ENCODE results near the gene CA11. TPM values are rescaled to one million over a fixed set of nuclear protein-coding genes. Genes with fewer than 3 reads are reported as not detected.

The CA11 gene
- total RNA-seq, 1 experiment from 2014 or later: 10.8 TPM

- Histone ChIP-seq H3K36me3 (replicated peaks; ENCODE audit: control insufficient read depth, insufficient read depth, low read length) (peaks cover 31% of the 10 kb centered on the region), H3K4me3 (ENCODE audit: insufficient read depth, low read depth, low read length) (no peak overlapping the region), H3K27me3 (ENCODE audit: control insufficient read depth, insufficient read depth, low read length) (no peaks in the 10 kb centered on the region)
- no peak for DNase-seq
Measured at GRCh38 chr19:48613024-48613851, 32.7 kb downstream of the CA11 start.

- Histone ChIP-seq H3K27me3 (ENCODE audit: control insufficient read depth, insufficient read depth, low read length) (no peaks in the 10 kb centered on the region), H3K4me3 (ENCODE audit: insufficient read depth, low read depth, low read length) (no peak overlapping the region), H3K36me3 (replicated peaks; ENCODE audit: control insufficient read depth, insufficient read depth, low read length) (peaks cover 23% of the 10 kb centered on the region)
- no peak for DNase-seq
Measured at GRCh38 chr19:48611872-48612271, 34.1 kb downstream of the CA11 start.

- Histone ChIP-seq H3K27me3 (ENCODE audit: control insufficient read depth, insufficient read depth, low read length) (no peaks in the 10 kb centered on the region), H3K36me3 (replicated peaks; ENCODE audit: control insufficient read depth, insufficient read depth, low read length) (peaks cover 8% of the 10 kb centered on the region), H3K4me3 (ENCODE audit: insufficient read depth, low read depth, low read length) (no peak overlapping the region)
- no peak for DNase-seq
Measured at GRCh38 chr19:48609571-48610108, 36.3 kb downstream of the CA11 start.

DNA sequence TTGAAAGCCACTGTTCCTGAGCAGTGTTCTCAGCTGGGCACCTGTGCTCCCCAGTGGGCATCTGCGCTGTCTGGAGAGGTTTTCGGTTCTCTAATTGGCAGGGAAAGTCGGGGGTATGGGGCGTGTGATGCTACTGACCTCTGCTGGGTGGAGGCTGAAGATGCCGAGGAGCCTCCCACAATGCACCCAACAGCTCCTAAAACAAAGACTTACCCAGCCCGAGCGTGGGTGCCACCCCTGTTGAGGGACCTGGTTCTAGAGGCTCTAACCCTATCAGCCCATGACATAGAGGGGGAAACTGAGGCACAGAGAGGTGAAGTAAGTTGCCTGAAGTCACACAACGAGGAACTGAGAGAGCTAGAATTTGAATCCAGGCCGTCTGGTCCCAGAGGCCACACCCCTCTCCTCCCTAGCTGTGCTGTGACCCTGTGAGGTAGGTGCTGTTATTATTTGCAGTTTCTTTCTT is 37.2 kb downstream of the CA11 start:
- Histone ChIP-seq H3K4me3 (ENCODE audit: insufficient read depth, low read depth, low read length) (no peak overlapping the region), H3K27me3 (ENCODE audit: control insufficient read depth, insufficient read depth, low read length) (no peaks in the 10 kb centered on the region), H3K36me3 (replicated peaks; ENCODE audit: control insufficient read depth, insufficient read depth, low read length) (peaks cover 7% of the 10 kb centered on the region)
- DNase-seq: peak; percentile 88

DNA sequence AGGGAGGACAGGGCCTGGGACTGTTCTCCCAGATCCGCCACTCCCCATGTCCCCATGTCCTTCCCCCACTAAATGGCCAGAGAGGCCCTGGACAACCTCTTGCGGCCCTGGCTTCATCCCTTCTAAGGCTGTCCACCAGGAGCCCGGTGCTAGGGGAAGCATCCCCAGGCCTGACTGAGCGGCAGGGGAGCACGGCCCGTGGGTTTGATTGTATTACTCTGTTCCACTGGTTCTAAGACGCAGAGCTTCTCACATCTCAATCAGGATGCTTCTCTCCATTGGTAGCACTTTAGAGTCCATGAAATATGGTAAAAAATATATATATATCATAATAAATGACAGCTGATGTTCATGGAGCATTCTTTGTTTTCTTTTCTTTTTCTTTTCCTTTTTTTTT is 38.6 kb downstream of the CA11 start:
- H3K27me3 ChIP-seq (ENCODE audit: control insufficient read depth, insufficient read depth, low read length): no peaks in the 10 kb centered on the region
- peaks cover 4% of the 10 kb centered on the region for H3K36me3 ChIP-seq (replicated peaks; ENCODE audit: control insufficient read depth, insufficient read depth, low read length)
- no peak overlapping the region for H3K4me3 ChIP-seq (ENCODE audit: insufficient read depth, low read depth, low read length)
- no peak for DNase-seq

GRCh38 chr19:48606463-48607358 is 39.3 kb downstream of the CA11 start, which contains the start of gene SPACA4:
Gene SPACA4, plus strand, starts transcription at chr19:48606742. Its CDS starts 237 bp downstream, at chr19:48606979.
- H3K4me3 ChIP-seq (ENCODE audit: insufficient read depth, low read depth, low read length): no peak within 1 kb of the TSS
- peaks cover 4% of the 10 kb centered on the region for H3K36me3 ChIP-seq (replicated peaks; ENCODE audit: control insufficient read depth, insufficient read depth, low read length)
- no peaks in the 10 kb centered on the region for H3K27me3 ChIP-seq (ENCODE audit: control insufficient read depth, insufficient read depth, low read length)
- no peak for DNase-seq

GRCh38 chr19:48603850-48604249 is 42.1 kb downstream of the CA11 start:
- Histone ChIP-seq H3K36me3 (replicated peaks; ENCODE audit: control insufficient read depth, insufficient read depth, low read length) (peaks cover 6% of the 10 kb centered on the region), H3K4me3 (ENCODE audit: insufficient read depth, low read depth, low read length) (no peak overlapping the region), H3K27me3 (ENCODE audit: control insufficient read depth, insufficient read depth, low read length) (no peaks in the 10 kb centered on the region)
- DNase-seq: no peak

DNA sequence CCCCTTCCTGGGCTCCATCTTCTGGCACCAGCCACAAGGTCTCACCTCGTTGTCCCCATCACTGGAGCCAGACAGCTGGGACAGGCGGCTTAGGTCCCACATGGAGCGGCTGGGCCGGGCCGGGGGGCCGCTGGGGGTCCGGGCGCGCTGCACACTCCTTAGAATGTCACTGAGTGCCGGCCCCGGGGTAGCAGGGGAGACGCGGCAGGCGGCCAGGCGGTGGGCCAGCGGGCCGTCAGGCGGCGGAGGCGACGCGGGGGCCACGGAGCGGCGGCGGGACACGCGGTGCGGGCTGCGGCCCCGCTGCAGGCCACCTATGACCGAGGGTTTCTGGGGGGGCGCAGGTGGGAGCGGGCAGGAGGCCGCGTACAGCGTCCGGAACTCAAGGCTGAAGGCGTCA is 42.5 kb downstream of the CA11 start:
- no peak overlapping the region for H3K4me3 ChIP-seq (ENCODE audit: insufficient read depth, low read depth, low read length)
- H3K36me3 ChIP-seq (replicated peaks; ENCODE audit: control insufficient read depth, insufficient read depth, low read length): peaks cover 6% of the 10 kb centered on the region
- no peaks in the 10 kb centered on the region for H3K27me3 ChIP-seq (ENCODE audit: control insufficient read depth, insufficient read depth, low read length)
- DNase-seq: peak; percentile 66

- H3K27me3 ChIP-seq (ENCODE audit: control insufficient read depth, insufficient read depth, low read length): no peaks in the 10 kb centered on the region
- peak; percentile 45 for DNase-seq
- peaks cover 6% of the 10 kb centered on the region for H3K36me3 ChIP-seq (replicated peaks; ENCODE audit: control insufficient read depth, insufficient read depth, low read length)
- no peak overlapping the region for H3K4me3 ChIP-seq (ENCODE audit: insufficient read depth, low read depth, low read length)
Measured at GRCh38 chr19:48603001-48603400, 43.0 kb downstream of the CA11 start.

DNA sequence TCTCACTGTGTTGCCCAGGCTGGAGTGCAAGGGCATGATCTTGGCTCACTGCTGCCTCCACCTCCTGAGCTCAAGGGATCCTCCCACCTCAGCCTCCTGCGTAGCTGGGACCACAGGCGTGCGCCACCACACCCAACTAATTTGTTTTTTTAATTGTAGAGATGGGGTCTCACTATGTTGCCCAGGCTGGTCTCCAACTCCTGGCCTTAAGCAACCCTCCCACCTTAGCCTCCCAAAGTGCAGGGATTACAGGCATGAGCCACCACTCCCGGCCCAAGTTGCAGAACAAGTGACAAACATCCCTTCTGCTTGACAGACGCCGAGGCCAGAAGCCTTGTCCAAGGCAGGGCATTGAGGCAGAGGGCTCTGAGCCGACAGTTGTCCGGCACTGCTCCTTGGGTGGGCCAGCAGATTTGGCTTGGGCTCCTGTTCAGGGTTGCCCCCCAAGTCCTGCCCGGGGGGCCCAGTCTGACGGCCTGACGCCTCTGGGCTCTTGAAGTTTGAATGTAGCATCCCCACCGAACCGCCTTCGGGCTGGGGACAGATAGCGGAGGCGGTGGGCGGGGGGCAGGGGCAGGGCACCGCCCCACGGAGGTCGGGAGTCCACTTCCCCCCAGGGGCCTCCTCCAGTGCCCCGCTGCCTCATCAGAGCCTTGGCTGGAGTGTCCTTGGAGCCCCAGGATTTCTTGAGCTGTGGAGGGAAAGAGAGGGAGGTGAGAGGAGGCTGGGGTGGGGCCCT is 45.1 kb downstream of the CA11 start:
- Histone ChIP-seq H3K36me3 (replicated peaks; ENCODE audit: control insufficient read depth, insufficient read depth, low read length) (peaks cover 3% of the 10 kb centered on the region), H3K27me3 (ENCODE audit: control insufficient read depth, insufficient read depth, low read length) (no peaks in the 10 kb centered on the region), H3K4me3 (ENCODE audit: insufficient read depth, low read depth, low read length) (no peak overlapping the region)
- DNase-seq: peak; percentile 57

GRCh38 chr19:48598996-48599700 is 46.8 kb downstream of the CA11 start:
- no peaks in the 10 kb centered on the region for H3K27me3 ChIP-seq (ENCODE audit: control insufficient read depth, insufficient read depth, low read length)
- peaks cover 2% of the 10 kb centered on the region for H3K36me3 ChIP-seq (replicated peaks; ENCODE audit: control insufficient read depth, insufficient read depth, low read length)
- DNase-seq: peak; percentile 72
- H3K4me3 ChIP-seq (ENCODE audit: insufficient read depth, low read depth, low read length): no peak overlapping the region

DNA sequence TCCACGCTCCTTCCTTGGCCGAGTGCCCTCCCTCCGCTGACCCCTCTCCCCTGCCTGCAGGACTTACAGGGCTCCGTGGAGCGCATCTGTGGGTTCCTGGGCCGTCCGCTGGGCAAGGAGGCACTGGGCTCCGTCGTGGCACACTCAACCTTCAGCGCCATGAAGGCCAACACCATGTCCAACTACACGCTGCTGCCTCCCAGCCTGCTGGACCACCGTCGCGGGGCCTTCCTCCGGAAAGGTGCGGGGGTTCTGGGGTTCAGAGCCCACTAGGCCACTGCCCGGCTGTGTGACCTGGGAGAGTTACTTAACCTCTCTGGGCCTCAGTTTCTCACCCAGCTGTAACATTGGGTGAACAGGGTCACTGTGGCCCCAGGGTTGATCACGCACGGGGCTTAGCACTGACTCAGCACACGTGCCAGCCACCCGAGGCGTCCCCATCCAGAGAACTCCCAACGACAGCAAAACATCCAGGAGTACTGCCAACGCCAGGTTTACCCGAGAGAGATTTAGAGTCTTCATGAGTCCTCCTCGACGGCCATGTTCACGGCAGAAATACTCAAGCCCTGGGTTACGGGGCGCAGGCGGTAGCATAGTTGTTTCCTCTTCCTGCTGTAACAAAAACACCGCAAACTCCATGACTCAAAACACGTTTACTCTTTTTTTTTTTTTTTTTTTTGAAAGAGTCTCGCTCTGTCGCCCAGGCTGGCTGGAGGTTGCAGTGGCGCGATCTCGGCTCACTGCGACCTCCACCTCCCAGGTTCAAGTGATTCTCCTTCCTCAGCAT is 49.1 kb downstream of the CA11 start:
- no peaks in the 10 kb centered on the region for H3K27me3 ChIP-seq (ENCODE audit: control insufficient read depth, insufficient read depth, low read length)
- H3K4me3 ChIP-seq (ENCODE audit: insufficient read depth, low read depth, low read length): no peak overlapping the region
- peaks cover 2% of the 10 kb centered on the region for H3K36me3 ChIP-seq (replicated peaks; ENCODE audit: control insufficient read depth, insufficient read depth, low read length)
- peak; percentile 49 for DNase-seq

DNA sequence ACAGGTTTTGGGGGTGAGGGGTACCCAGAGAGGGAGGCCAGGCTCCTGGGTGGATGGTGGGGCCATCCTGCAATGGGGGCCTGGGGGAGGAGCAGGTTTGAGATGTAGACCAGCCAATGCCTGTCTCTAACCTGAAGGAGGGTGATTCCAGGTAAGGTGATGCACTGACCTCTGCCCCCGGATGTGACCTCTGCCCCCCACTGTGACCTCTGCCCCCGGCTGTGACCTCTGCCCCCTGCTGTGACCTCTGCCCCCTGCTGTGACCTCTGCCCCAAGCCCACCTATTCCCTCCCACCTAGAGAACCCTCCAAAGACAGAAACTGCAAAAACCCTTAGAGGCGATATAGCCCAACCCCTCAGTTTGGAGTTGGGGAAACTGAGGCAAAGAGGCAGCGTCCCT is 49.8 kb downstream of the CA11 start:
- peak; percentile 61 for DNase-seq
- H3K4me3 ChIP-seq (ENCODE audit: insufficient read depth, low read depth, low read length): no peak overlapping the region
- H3K27me3 ChIP-seq (ENCODE audit: control insufficient read depth, insufficient read depth, low read length): no peaks in the 10 kb centered on the region
- H3K36me3 ChIP-seq (replicated peaks; ENCODE audit: control insufficient read depth, insufficient read depth, low read length): peaks cover 2% of the 10 kb centered on the region
